Stimulated activated CD8-positive, alpha-beta memory T cell treated with anti-CD3 and anti-CD28 coated beads, Interleukin-7, amount 100 ng/mL, for 24 hours (primary cell): Measurements from ENCODE around the gene STK31.
"Not testable (repeated sequence)": the region's sequence is repeated elsewhere in the genome, so short reads cannot be mapped to it uniquely, and the experiment has no call there.

ENCODE experiments used
- DNase-seq: peaks from one replicate; pipeline ENCODE4 v3.0.0-alpha.2; 2020; ENCODE audit warnings: low read depth

The STK31 gene

DNA sequence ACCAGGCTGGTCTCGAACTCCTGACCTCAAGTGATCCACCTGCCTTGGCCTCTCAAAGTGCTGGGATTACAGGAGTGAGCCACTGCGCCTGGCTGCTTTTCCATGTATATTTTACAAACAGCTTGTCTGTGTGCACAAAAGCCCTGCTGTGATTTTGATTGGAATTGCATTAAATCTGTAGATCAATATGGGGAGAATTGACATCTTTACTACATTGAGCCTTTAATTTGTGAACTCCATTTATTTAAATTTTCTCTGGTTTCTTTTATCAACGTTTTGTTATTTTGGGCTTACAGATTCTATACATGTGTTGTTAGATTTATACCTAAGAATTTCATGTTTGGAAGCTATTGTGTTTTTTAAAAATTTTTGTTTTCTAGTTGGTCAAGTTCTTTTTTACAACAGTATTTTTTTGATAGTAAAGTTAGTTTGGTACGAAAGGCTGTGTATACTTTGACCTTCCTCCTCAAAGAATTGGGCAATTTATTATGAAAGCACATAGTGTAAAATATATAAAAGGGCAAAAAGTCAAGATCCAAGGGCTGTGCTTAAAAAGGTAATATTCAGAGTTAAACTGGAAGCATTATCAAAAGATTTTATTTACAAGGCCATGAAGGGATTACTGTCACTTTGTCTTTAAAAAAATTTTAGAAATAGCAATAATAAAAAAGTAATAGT is 92.8 kb downstream of the STK31 start:
- DNase-seq, result no peak

DNA sequence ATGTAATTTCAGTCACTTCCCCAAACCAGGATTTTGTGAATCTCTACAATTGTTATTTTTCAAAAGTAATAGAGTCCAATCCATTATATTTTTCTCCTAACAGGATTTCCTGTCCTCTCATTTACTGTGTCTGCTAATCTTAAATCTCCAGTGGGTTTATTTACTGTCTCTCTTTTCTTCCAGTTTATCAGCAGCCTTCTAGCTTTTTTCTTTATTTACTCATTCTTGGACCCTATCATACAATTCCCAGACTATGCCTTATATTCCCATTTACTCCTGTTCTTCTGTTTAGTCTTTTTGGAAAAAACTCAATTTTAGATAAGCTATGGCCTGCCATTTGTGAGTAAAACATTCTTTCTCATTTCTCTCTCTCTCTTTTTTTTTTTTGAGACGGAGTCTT is 94.7 kb downstream of the STK31 start:
- no peak for DNase-seq

DNA sequence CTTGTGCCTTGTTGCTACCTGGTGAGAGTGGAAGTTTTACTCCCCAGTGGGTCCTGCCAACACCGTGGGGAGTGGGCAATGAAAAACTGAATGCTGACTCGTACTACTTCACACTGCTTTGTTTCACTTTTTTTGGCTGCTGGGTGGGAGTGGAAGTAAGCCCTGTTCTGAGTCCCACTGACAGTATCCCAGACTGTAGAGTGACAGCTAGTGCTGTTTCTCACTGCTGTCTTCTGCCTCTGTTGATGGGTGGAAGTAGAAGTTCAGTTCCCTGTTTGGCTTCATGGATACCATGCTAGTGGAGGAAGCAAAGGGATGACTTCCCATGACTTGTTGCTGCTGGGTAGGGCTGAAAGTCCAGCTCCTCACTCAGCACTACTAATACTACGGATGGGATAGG is 98.4 kb downstream of the STK31 start:
- no peak for DNase-seq

DNA sequence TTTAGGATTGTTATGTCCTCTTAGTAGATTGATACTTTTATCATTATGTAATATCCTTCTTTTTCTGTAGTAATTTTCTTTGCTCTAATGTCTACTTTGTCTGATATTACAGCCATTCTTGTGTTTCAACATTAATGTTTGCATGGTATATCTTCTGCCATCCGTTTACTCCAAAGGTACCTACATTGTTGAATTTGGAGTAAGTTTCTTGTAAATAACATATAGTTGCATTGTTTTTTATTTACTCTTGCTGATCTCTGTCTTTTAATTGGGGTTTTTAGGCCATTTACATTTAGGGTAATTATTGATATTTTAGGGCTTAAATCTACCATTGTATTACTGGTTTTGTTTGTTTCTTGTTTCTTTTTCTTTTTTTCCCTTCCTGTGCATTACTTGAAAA is 100.1 kb downstream of the STK31 start:
- DNase-seq, result no peak

DNA sequence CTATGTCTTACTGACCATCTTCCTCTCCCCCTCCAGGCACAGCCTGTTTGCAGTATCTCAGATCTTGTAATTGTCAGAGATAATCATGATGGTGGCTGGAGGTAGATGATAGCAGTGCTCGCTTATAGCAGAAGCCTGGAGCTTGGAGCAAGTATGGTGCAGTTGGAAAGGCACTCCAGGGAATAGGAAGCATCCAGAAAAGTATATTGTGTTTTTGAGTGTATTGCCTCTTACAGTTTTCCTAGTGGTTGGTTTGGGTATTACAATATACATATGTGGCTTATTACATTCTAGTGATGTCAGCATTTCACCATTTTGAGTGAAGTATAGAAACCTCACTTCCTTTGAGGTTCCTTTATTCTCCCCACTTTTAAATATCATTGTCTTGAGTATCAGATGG is 101.5 kb downstream of the STK31 start:
- DNase-seq, result no peak

DNA sequence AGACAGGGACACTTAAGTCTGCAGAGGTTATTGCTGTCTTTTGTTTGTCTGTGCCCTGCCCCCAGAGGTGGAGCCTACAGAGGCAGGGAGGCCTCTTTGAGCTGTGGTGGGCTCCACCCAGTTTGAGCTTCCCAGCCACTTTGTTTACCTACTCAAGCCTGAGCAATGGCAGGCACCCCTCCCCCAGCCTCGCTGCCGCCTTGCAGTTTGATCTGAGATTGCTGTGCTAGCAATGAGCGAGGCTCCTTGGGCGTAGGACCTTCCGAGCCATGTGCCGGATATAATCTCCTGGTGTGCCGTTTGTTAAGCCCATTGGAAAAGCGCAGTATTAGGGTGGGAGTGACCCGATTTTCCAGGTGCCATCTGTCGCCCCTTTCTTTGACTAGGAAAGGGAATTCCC is 118.1 kb downstream of the STK31 start:
- not testable (repeated sequence) for DNase-seq

DNA sequence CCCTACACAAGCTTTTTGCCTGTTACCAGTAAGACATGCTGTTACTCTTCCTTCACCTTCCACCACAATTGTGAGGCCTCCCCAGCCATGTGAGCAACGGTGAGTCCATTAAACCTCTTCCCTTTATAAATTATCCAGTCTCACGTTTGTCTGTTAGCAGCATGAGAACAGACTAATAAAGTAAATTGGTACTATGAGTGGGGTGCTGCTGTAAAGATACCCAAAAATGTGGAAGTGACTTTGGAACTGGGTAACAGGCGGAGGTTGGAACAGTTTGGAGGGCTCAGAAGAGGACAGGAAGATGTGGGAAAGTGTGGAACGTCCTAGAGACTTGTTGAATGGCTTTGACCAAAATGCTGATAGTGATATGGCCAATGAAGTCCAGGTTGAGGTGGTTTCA is 122.7 kb downstream of the STK31 start:
- DNase-seq, result not testable (repeated sequence)

DNA sequence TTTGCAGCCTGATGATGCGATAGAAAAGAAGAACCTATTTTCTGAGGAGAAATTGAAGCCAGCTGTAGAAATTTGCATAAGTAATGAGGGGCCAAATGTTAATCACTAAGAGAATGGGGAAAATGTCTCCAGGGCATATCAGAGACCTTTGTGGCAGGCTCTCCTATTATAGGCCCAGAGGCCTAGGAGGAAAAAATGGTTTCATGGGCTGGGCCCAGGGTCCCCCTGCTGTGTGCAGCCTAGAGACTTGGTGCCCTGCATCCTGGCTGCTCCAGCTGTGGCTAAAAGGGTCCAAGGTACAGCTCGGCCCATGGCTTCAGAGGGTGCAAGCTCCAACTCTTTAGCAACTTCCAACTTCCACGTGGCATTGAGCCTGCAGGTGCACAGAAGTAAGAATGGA is 123.4 kb downstream of the STK31 start:
- no peak for DNase-seq

DNA sequence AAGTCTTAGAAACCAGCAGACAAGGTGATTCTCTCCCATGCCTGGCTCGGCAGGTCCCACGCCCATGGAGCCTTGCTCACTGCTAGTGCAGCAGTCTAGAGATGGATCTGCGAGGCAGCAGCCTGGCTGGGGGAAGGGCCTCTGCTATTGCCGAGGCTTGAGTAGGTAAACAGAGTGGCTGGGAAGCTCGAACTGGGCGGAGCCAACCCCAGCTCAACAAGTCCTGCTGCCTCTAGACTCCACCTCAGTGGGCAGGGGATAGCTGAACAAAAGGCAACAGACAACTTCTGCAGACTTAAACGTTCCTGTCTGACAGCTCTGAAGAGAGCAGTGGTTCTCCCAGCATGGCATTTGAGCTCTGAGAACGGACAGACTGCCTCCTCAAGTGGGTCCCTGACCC is 134.8 kb downstream of the STK31 start:
- DNase-seq, result not testable (repeated sequence)

DNA sequence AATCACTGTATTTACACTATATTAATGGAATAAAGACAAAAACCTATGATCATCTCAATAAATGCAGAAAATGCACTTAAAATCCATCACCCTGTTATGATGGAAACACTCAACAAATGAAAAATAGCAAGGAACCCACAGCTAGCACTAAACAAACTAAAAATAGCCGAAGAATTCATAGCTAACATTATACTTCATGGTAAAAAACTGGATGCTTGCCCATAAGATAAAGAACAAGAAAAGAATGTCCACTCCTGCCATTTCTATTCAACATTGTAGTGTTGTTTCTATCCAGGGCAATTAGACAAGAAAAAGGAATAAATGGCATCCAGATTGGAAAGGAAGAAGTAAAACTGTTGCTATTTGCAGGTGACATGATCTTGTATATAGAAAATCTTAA is 142.1 kb downstream of the STK31 start:
- no peak for DNase-seq

DNA sequence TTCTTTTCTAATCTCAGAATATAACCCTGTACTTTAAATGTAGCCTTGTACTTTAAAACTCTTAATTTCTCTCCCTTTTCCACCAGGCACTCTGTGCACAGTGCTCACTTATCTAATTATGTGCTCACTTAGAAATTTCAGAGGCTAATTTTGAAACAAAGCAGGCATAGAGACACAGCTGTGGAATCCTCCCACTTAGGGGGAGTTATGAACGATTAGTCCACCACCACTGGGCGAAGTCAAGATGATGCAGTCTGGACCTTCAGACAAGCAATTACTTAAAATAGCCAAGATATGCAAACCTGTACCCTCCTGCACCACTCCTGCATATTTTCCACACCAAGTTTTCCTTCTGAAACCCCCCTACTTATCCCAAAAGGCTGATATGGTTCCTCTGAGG is 143.0 kb downstream of the STK31 start:
- no peak for DNase-seq

DNA sequence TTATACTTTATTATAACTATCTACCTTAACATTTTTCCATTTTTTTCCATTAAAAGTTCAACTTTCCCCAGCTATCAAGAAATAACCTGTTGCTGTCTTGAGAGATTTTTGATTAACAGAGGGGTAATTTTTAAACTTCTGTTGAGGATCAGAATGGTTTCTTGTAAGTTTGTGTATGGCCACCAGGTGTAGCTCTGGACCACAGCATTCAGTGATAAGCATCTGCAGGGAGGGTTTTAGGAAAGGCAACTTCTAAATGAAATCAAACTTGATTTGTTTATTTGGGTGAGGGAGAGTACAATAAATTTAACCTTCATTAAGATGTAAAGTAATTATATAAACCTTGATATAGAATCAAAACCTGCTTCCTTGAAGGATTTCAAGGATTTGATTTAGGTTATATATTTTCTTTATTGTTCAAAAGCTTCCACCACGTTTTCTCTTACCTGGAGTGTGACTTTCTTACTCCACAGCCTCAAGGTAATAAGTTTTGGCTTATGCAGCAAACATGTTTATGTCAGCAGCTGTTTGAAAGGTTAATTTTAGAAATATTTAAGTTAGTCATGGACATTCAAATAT is 153.3 kb downstream of the STK31 start:
- DNase-seq, result no peak

DNA sequence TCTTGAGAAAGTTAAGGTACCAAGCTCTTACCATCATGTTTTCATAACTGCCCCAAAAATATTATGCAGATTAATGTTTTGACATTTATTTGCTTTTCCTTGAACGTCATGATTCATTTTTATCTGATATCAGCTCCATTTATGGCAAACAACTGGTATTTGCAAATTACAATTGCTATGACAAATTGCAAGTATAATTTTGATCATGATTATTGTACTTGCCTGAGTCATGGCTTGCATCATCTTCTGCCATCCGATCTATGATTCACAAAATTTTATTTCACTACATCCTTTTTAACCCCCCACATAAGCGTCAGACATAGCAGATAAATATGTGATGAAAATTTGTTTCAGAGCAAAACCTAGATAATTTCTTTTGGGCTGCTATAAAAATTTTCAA is 155.0 kb downstream of the STK31 start:
- no peak for DNase-seq

DNA sequence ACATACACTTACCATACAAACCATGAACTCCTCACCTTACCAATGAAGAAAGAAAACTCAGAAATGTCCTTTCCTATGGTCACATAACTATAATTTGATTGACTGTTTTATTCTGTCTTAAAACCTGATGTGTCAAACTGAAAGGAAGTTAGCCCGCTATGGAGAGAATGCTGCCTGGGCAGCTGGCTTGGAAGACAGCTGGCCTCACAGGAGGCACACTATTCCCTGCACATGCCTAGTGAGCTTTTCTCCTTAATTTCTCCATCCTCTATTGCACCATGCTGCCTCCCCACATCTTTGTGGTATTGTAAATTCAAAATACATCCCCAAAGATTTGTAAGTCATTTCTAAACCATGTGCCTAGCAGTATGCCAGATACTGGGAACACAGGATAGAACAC is 163.3 kb downstream of the STK31 start:
- no peak for DNase-seq

DNA sequence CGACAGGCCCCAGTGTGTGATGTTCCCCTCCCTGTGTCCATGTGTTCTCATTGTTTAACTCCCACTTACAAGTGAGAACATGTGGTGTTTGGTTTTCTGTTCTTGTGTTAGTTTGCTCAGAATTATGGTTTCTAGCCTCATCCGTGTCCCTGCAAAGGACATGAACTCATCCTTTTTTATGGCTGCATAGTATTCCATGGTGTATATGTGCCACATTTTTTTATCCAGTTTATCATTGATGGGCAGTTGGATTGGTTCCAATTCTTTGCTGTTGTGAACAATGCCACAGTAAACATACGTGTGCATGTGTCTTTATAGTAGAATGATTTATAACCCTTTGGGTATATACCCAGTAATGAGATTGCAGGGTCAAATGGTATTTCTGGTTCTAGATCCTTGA is 166.5 kb downstream of the STK31 start:
- DNase-seq, result not testable (repeated sequence)
